Measurements from ENCODE around the gene EHD4.

GRCh38 chr15:41969851-41970431, 2.4 kb downstream of the EHD4 start:
- no peak for TF ChIP-seq CTCF (conservative IDR thresholded peaks at IDR 0.05; ENCODE audit: low read length)
- TF ChIP-seq EZH2phosphoT487 (IDR thresholded peaks at IDR 0.05; ENCODE audit: borderline replicate concordance): no peak

All from Loucy (cell line).